Neutrophil (primary cell): Measurements from ENCODE around the gene SRR.

ENCODE experiments used
- H3K27ac ChIP-seq: fragments of 200-600 bp; sonication (generic); 2 replicates; pipeline ENCODE4 v1.5.1; 2016; ENCODE audit warnings: mild to moderate bottlenecking, moderate library complexity
- H3K27me3 ChIP-seq: fragments of 200-600 bp; sonication (generic); 2 replicates; pipeline ENCODE4 v1.6.0; 2016; ENCODE audit warnings: mild to moderate bottlenecking
- H3K36me3 ChIP-seq: fragments of 200-600 bp; sonication (generic); 2 replicates; pipeline ENCODE4 v1.5.1; 2017
- H3K4me1 ChIP-seq, 2 experiments: fragments of 200-600 bp in 1 of 2; sonication (generic) in 1 of 2; 1 replicate in 1 of 2; 2 replicates in 1 of 2; pipeline versions ENCODE4 v1.5.1 to v1.6.1; 2013 to 2016; ENCODE audit warnings: low read depth in 1 of 2, low read length in 1 of 2, mild to moderate bottlenecking in 1 of 2, moderate library complexity in 1 of 2; ENCODE audit not compliant: control insufficient read depth in 1 of 2, insufficient read depth in 1 of 2
- H3K4me3 ChIP-seq, 2 experiments: fragments of 200-600 bp in 1 of 2; sonication (generic) in 1 of 2; 1 replicate in 1 of 2; 2 replicates in 1 of 2; pipeline ENCODE4 v1.5.1; 2013 to 2016; ENCODE audit warnings: low read depth in 1 of 2, low read length in 1 of 2, mild to moderate bottlenecking in 1 of 2, moderate library complexity in 1 of 2
- H3K9me3 ChIP-seq: fragments of 200-600 bp; sonication (generic); 2 replicates; pipeline ENCODE4 v1.5.1; 2016
- CTCF ChIP-seq: fragments of 200-600 bp; sonication (generic); IDR thresholded peaks from 2 replicates; pipeline ENCODE4 v1.5.1; 2016; ENCODE audit warnings: antibody characterized with exemption

Gene SRR

DNA sequence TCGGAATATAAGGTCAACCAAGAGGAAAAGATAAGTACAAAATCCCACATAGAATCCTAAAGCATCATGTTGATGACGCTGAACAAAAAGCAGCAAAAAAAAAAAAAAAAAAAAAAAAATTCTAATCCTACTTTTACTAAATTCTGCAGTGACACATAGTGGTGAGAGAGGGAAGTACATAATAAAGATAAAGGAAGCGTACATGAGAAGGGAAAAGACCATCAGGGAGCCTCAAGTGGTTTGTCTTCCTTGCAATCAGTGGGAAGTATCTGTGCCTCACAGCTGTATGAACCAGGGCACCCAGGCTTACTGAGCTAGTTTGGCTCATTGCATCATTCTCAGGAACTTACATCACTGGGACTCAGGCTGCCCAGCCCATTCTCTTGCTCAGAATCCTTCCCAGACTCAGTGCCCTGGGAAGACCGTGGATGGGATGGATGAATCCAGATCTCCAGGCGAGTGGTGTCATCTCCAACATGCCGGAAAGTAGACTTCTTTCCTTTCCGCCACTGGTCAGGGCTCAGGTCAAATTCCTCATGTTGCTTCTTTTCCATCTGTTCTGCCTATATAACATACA is 21.4 kb upstream of the SRR start:
- TF ChIP-seq CTCF = no peak
- H3K4me1 ChIP-seq = peaks cover 15 to 19% of the 10 kb centered on the region in 2 experiments
- no peak overlapping the region for H3K4me3 ChIP-seq
- H3K36me3 ChIP-seq = peaks cover 61% of the 10 kb centered on the region
- H3K9me3 ChIP-seq = no peaks in the 10 kb centered on the region
- H3K27me3 ChIP-seq = no peaks in the 10 kb centered on the region
- H3K27ac ChIP-seq = peak overlapping the region; percentile 53

DNA sequence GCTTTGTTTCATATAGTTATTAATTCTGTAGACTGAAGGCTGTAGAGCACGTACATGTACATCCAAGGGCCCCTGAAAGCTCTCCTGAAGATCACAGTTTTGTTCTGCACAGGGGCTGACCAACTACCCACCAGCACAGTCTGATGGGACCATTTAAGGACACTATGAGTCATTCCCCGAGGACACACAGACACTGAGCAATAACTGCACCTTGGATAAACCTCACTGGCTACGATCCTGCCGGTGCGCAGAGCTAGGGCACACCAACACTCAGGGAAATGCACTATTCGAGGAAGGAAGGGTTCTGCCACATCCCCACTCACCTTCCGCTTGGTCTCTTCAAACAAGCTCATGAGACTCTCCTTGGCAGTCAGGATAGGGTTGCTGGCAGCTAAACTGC is 20.4 kb upstream of the SRR start:
- H3K4me1 ChIP-seq = peaks cover 15 to 19% of the 10 kb centered on the region in 2 experiments
- H3K27ac ChIP-seq = peak overlapping the region; percentile 12
- no peaks in the 10 kb centered on the region for H3K9me3 ChIP-seq
- peaks cover 70% of the 10 kb centered on the region for H3K36me3 ChIP-seq
- H3K4me3 ChIP-seq = no peak overlapping the region
- H3K27me3 ChIP-seq = no peaks in the 10 kb centered on the region
- TF ChIP-seq CTCF = no peak

- H3K4me1 ChIP-seq = no peaks in the 10 kb centered on the region
- H3K4me3 ChIP-seq = no peak overlapping the region
- no peaks in the 10 kb centered on the region for H3K27me3 ChIP-seq
- no peak for TF ChIP-seq CTCF
- H3K9me3 ChIP-seq = no peaks in the 10 kb centered on the region
- H3K36me3 ChIP-seq = peaks cover 81% of the 10 kb centered on the region
- no peak overlapping the region for H3K27ac ChIP-seq
Observed at GRCh38 chr17:2289878-2290478, 13.8 kb upstream of the SRR start.

DNA sequence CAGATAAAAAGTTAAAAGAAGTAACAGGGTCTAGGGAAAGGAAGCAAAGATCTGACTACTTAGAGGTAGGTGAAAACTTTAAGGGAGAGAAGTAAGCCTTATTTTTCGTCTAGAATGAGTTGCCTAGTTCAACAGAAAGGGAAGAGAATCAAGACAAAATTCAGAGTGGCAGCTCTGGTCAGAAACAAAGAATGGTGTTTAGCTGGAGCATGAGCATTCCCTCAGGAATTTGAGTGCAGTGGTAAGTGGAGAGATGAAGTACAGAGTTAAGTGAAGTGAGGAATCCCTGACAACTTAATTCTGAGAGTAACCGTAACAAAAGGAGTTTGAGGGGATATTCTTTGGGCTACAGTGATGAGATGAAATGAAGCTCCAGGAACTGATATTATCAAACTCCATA is 11.7 kb upstream of the SRR start:
- Histone ChIP-seq H3K4me3 (no peak overlapping the region), H3K4me1 (no peaks in the 10 kb centered on the region), H3K9me3 (no peaks in the 10 kb centered on the region), H3K27me3 (no peaks in the 10 kb centered on the region), H3K27ac (no peak overlapping the region), H3K36me3 (peaks cover 97% of the 10 kb centered on the region)
- TF ChIP-seq CTCF = no peak

GRCh38 chr17:2295575-2295974 is 8.2 kb upstream of the SRR start:
- no peaks in the 10 kb centered on the region for H3K27me3 ChIP-seq
- peaks cover 14 to 18% of the 10 kb centered on the region in 2 experiments for H3K4me1 ChIP-seq
- H3K9me3 ChIP-seq = no peaks in the 10 kb centered on the region
- peaks cover 72% of the 10 kb centered on the region for H3K36me3 ChIP-seq
- H3K4me3 ChIP-seq = no peak overlapping the region
- no peak overlapping the region for H3K27ac ChIP-seq
- TF ChIP-seq CTCF = no peak
